NOMO-1 (cell line): Measurements from ENCODE around the gene PNPO.
"Not testable (repeated sequence)": the region's sequence is repeated elsewhere in the genome, so short reads cannot be mapped to it uniquely, and the experiment has no call there.

Experiments
- DNase-seq, 2 experiments: peaks; one replicate each; lab custom pipeline; 2025; ENCODE audit not compliant: unreplicated experiment in 2 of 2; lab: John Stamatoyannopoulos, UW

PNPO gene

DNA sequence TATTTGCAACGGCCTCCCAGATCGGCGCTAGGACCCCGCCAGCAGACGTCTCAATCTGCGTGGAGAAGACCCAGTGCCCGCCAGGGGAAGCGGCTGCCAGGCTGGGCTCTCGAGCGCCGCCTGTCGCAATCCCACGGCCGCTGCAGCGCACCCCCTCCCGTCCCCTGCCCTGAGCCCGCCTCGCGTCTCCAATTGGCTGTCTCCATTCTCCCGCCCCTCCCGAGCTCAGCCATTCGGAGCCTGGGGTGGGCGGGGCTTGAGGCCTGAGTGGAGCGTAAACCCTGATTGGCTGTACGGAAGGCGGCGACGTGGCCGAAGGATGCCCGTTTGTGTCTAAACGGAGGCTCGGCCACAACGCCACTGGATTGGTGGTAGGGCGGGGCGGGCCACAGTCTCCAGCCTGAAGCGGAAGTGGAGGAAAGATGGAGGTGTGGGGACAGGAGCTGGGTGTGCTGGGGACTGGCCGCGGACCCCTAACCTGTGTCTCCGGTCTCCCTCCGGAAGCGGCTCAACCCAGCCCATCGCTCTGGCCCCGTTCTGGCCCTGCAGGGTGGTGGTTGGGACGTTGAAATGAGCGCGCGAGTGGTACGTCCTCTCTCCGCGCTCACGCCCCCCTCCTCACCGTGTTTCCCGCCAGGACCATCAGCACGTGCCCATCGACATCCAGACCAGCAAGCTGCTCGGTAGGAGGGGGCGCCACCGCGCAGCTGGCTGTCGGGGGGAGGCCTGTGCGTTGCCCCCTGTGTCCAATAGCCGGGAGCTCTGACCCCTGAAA is 29.5 kb downstream of the PNPO start, which contains the start of gene CDK5RAP3:
CDK5RAP3 (plus strand) TSS at position 389 of the 775 bp plus-strand sequence; CDS start at position 423, 34 bp downstream.
- DNase-seq: peak; percentile 100

DNA sequence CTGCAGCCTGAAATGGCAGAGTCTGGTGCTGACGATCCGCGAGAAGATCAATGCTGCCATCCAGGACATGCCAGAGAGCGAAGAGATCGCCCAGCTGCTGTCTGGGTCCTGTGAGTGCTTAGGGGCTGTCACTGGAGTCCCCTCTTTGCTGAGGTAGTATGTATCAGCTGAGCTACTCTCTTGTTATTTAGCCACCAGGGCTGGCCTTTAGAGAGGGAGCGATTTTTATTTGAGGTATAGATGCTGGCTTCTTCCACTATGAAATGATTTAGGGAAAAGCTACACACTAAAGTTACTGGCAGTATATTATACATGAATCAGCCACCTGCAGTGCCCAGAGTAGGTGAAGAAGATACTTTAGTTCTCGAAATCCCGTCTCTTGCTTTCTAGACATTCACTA is 32.2 kb downstream of the PNPO start:
- DNase-seq: no peak

DNA sequence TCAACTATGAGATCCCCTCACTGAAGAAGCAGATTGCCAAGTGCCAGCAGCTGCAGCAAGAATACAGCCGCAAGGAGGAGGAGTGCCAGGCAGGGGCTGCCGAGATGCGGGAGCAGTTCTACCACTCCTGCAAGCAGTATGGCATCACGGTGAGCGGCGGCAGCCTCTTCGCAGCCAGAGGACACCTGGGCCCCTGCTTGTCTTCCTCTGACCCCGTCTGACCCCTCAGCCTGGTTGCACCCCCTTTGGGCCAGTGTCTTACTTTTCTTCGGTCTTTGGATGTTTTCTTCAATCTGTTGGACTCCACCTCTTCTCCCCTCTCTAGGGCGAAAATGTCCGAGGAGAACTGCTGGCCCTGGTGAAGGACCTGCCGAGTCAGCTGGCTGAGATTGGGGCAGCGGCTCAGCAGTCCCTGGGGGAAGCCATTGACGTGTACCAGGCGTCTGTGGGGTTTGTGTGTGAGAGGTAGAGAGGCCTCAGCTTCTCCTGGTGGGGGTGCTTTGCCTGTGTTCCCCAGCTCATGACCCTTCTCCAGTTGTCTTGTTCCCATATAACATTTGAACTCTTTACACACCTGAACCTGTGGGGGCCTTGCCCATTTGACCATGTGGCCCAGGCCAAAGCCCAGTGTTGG is 33.9 kb downstream of the PNPO start:
- no peak for DNase-seq

DNA sequence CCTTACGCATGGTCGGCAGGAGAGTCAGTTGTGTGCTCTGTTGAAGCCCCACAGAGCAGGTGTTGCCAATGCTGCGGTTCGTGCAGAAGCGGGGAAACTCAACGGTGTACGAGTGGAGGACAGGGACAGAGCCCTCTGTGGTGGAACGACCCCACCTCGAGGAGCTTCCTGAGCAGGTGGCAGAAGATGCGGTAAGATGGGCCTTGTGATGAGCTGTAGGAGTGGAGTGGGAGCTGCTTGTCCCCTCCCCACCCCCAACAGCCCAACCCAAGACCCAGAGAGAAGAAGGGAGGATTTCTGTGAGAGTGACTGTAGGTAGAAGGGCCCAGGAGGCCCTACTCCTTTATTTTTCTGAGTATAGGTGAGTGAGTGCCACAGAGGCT is 34.4 kb downstream of the PNPO start:
- no peak for DNase-seq

DNA sequence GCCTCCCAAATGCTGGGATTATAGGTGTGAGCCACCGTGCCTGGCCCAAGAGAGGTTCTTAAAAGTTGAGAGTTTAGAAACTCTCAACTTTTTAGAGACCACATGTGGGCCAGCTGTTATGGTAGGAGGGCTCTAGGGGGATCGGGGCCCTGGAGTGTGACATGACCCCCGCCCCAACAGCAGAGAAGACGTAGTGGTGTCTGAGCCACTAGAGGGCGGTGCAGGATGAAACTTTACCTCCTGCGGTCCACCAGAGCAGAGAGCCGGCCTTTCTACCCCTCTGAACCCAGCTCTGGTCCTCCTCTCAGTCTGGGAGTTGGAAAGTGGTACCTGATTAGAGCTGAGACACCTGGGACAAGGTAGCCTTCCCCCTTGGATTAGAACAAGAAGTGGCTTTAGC is 37.0 kb downstream of the PNPO start:
- peak; percentile 41 for DNase-seq

DNA sequence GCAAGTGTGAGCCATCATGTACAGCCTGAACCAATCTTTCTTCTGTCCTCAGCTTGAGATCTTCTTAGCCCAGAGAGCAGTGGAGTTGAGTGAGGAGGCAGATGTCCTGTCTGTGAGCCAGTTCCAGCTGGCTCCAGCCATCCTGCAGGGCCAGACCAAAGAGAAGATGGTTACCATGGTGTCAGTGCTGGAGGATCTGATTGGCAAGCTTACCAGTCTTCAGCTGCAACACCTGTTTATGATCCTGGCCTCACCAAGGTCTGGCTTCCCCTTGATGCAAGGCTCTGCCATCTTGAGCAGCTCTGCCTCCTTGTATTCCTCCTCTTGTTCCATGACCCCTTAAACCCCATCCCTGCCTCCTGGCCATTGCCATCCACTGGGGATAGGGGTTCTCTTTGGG is 39.2 kb downstream of the PNPO start:
- DNase-seq: no peak

DNA sequence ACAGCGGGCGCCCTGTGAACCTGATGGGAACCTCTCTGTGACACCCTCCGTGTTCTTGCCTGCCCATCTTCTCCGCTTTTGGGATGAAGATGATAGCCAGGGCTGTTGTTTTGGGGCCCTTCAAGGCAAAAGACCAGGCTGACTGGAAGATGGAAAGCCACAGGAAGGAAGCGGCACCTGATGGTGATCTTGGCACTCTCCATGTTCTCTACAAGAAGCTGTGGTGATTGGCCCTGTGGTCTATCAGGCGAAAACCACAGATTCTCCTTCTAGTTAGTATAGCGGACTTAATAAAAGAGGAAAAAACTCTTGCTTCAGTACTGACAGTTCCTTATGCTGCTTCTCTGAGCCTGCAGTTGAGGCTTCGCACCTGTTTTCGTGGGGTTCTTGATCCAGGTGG is 40.1 kb downstream of the PNPO start:
- no peak for DNase-seq

DNA sequence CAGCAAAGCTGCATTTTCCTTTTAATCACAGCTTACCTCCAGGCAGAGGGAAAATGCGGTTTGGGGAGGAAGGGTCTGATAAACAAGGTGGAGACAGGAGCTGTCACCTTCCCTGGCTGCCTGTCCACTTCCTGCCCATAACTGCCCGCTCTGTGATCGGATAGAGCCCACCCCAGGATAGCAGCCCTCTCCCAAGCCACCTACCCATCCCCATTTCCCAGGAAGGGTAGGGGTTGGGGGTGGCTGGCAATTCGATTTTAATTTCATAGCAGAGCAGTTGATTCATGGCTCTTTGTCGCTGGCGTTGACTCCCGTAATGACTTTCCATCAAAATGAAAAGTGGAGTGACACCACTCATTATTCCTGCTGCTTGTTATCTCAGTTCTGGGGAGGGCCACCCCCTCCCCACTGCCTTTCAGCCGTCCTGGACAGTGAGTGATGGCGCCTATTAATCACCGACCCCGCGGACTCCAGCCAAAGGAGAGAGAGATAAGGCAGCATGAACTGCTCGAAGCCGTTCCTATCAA is 40.8 kb downstream of the PNPO start:
- no peak for DNase-seq

DNA sequence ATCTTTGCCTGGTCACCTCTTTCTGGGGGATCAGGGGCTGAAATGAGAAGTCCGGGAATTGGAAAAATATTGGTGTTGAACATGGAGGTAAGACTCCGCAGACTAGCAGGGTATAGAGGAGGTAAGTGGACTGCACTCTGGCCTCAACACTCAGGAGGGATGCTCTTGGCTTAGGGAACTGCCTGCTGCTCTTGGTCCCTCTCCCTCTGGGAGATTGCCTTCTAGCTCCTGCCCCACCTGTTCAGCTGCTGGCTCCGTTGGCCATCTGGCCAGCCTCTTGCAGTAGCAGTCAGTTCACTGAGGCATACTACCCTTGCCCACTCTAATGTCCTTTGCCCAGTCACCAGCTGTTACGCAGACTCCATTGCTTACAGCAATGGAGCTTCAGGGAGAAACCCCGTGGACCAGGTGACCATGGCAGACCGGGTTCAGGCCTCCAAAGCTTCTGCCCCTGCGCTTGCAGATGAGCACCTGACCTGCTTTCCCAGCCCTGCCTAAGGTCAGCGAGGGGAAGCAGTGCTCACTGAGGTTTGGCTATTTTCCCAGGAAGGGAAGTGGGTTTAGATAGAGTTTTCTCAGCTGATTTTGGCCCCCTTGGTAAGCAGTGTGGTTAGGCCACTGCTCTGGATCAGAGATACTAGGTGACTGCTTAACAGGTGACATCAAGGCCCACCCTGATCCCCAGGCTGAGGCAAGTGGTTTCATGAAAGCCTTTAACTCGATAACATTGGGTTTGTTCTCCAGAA is 41.4 kb downstream of the PNPO start:
- DNase-seq: no peak

DNA sequence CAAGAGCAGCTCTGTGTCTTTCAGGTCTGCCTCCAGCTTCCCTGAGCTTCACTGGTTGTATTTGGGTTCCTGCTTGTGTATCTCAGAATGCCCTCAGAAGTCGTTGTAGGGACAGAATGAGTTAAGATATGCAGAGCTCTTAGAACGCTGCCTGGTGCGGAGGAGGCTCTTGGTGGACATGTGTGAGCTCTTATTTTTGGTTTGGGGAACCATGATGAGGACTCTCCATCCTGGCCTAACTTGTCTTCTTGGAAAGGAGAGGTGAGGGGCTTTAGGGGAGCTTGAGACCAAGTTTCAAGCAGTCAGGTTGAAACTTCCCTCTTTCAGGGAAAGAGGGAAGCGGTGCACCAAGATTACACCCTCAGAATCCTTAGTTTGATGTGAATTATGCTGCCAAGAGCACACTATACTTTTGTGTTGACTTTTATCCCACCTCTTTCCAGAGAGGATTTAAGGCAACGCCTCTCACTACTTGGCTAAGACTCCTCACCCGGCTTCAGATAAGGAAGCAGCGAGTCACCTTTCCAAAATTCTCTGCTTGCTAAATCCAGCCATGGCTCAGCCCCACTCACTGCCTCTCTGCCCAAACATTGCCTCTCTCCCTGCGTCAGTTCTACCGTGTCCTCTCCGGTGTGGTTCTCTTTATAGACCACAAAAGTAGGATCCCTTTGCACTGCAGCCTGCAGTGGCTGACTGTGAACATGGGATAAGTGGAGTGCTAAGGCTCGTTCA is 42.3 kb downstream of the PNPO start:
- DNase-seq: no peak

DNA sequence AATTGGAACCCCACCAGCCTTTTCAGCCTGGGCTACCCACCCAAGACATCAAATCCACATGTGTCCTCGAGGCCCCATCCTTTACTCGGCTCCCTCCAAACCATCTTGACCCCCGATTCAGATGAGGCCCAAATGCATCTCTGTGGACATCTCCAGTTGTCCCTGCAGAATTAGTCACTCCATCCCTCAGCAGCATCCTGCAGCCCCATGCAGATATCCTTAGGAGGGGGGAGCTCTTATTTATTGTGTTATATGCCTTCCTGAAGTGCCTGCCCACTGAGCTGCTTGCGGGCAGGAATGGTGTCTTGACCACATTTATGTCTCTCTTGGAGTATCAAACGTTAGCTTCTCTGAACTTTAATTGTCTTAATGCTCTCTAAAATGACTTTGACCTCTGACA is 45.1 kb downstream of the PNPO start:
- no peak for DNase-seq

DNA sequence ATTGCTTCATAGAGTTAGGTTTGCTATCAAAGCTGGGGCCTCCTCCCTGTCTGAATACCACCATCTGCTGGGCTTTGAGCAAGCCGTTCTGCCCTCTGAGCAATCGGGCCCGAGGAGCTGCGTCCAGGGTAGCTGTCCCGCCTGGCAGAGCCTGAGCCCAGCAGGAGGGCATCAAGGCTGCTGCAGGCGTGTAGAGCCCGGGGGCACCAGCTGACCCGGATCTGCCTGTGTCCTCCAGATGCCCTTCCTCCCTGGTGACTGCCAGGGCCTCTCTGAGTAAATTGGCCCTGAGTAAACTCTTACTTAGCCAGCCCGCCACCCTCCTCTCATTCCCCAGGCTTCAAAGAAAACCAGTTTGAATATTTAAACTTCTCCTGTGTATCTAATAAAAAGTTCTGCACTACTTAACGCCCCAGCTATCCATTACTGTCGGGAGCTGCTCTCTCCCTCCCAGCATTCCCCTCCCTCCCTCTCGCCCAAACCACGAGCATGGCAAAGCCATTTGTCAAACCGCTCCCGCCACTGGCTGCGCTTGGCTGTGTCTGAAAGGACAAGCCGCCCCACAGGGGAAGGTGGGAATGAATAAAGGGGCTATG is 46.0 kb downstream of the PNPO start:
- DNase-seq: no peak

DNA sequence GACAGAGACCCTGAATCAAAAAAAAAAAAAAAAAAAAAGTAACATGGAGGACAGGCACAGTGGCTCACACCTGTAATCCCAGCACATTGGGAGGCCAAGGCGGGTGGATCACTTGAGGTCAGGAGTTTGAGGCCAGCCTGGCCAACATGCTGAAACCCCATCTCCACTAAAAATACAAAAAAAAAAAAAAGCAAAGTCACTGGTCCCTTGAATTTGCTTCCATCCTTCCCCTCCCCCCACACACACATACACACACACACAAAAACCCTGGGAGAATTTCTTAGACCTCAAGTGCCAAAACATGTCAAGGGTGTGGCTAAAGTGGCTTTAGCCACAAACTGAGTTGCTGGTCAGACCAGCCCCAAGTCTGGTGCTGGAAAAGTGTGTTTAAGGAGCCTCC is 47.1 kb downstream of the PNPO start:
- not testable (repeated sequence) for DNase-seq

DNA sequence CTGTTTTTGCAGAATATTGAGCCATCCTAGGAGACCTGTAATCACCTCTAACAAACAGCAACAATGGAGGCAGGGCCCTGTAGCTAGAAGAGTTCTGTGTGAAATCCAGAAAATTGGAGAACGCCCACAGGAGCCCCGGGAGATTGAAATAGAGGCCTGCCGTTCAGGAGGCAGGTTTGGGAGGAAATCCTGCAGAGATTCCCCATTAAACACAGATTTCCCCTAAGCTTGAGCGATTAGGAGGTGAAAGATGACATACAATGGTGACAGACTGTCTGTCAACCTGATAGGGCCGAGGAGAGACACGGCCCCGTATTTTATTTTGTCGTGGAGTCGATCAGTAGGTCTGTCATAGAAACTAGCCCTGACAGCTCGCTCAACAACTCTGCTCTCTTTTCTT is 47.8 kb downstream of the PNPO start:
- no peak for DNase-seq

DNA sequence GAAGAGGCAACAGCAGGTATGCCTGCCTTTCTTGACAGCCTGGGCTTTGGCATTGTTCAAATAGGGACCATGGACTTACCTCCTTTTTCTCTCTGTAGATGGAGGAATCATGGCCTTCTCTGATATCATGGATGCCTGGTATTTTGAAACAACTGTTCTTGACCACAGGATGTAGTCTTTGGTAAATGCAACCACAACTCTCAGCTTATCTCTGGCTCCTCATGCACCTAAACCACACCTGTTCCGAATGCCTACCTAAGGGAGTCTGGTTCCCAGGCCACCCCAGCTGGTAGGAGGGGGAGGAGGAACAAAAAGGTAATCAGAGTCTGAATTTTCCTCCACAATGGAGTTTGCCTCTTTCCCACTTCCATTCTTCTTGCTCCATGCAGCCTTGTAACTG is 48.3 kb downstream of the PNPO start:
- DNase-seq: no peak

DNA sequence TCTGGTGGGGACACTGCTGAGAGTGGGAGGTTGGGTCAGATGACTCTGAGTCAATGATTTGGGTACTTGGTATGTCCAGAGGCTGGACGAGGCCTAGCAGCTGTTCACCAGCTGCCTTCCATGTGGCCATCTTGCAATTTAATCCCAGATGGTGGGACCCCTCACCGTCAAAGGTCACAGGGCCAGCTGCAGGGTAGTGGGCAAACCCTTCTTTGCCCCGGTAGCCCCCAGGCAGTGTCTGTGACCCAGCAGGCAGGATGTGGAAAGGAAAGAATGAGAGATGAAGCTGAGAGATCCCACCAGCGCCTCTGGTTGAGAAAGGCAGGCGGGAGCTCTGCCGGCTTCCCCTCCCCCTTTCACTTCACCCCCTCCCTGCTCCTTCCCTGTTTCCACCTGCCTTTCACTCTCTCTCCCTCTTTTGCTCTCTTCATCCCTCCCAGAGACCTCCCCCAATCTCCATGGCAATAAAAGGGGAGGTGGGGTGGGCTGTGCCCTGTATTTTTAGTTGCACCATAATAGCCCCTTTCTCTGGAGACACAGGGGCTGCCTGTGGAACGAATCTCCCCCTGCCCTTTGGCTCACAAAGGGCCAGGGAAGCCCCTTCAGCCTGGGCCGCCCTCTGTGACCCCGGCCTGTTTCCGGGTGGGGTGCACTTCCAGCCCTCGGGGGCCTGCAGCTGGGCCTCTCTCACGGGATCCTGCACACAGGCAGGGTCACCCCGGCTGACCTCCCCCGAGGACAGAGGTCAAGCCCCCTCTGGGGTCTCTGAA is 49.8 kb downstream of the PNPO start:
- DNase-seq: no peak

DNA sequence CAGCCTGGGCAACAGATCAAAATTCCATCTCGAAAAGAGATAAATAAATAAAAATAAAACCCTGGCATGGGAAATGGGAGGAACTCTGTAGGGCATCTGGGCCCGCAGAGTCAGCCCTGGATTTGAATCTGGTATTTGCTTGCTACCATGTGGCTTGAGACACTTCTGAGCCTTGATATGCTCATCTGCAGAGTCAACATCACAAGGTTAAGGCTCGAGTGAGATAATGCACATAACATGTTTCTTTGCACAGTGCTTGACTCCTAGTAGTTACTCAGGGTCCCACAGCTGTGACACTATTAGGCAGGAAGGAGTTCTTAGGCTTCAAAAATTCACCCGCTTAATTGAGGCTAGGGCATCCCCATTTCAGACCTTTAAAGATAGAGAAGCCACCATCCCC is 50.8 kb downstream of the PNPO start:
- DNase-seq: no peak

DNA sequence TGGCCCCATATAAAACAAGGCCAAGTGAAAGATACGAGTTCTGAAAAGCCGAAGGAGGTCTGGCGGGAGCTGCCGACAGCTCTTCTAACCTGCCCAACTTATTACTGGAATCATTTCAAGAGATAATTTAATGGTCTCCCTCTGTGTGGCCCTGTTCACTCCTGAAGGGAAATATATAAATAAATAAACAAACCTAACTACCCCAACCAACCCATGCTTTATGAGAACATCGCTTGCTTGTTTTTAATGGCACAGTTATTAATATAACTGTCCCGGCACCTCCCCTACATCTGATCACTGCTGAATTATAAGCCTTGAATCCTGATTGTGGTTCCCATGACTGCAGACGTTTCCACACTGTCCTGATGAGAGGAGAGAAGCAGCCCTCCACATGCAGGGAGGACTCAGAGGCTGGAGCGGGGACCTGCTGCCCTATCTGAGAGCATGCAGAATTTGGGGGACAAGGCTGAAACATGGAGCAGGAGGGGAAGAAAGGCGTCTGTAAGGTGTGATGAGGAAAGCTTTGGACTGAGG is 51.7 kb downstream of the PNPO start:
- DNase-seq: no peak

DNA sequence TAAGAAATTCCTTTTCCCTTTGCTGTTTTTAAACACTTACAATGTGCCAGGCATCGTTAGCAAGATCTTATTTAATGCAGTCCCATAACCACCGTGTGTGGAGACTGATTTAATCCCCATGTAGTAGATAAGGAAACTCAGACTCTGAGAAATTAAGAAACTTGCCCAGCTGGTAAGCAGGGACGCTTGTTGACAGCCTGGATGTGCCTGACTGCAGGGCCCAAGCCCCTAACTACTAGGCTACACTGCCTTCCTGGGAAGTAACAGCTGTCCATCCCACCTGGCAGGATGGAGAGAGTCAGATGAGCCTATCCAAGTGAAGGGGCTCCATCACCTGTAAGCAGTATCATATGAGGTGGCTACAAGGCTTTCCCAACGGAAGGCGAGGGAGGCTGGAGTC is 52.6 kb downstream of the PNPO start:
- no peak for DNase-seq

DNA sequence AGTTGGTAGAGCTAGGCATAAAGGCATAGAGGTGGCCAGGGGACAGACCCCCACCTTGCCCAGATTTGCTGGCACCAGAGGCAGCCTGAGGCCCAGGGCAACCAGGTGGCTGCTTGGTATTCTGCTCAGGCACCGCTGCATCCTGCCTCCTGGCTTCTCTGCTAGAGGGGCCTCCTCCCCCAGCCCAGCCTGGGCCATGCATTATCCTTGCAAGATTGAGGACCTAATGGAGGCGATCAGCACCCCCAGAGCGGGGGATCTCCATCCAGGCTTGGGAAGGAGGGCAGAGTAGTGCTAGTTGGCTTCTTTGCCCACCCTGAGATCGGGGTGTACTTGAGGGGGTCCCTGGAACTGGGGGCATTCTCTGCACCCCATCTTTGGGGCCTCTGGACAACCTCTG is 53.4 kb downstream of the PNPO start:
- DNase-seq: no peak
